Gastrocnemius medialis (tissue), 4 donors: ENCODE results near the gene FRMD5.

Experiments
- POLR2A ChIP-seq, 2 donors: fragments of 450-650 bp; IDR thresholded peaks; one replicate each; pipeline ENCODE4 v1.6.1; 2017; ENCODE audit warnings: antibody characterized with exemption in 2 of 2, mild to moderate bottlenecking in 2 of 2, moderate library complexity in 2 of 2
- TF ChIP-seq, protein P1 (sequence below), 5 experiments: fragments of 450-650 bp in 3 of 5; fragments of 200-600 bp in 2 of 5; sonication (generic) in 2 of 5; IDR thresholded peaks in 4 of 5; conservative IDR thresholded peaks in 1 of 5; 1 replicate in 4 of 5; 2 replicates in 1 of 5; pipeline ENCODE4 v1.5.1; 2016 to 2019; ENCODE audit warnings: antibody characterized with exemption in 5 of 5, mild to moderate bottlenecking in 3 of 5, moderate library complexity in 3 of 5

- TF ChIP-seq, protein P1, sequence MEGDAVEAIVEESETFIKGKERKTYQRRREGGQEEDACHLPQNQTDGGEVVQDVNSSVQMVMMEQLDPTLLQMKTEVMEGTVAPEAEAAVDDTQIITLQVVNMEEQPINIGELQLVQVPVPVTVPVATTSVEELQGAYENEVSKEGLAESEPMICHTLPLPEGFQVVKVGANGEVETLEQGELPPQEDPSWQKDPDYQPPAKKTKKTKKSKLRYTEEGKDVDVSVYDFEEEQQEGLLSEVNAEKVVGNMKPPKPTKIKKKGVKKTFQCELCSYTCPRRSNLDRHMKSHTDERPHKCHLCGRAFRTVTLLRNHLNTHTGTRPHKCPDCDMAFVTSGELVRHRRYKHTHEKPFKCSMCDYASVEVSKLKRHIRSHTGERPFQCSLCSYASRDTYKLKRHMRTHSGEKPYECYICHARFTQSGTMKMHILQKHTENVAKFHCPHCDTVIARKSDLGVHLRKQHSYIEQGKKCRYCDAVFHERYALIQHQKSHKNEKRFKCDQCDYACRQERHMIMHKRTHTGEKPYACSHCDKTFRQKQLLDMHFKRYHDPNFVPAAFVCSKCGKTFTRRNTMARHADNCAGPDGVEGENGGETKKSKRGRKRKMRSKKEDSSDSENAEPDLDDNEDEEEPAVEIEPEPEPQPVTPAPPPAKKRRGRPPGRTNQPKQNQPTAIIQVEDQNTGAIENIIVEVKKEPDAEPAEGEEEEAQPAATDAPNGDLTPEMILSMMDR (IDR thresholded peaks at IDR 0.05 in 4 of 5, conservative IDR thresholded peaks at IDR 0.05 in 1 of 5): no peak
- no peak for TF ChIP-seq POLR2A (IDR thresholded peaks at IDR 0.05)
Observed at GRCh38 chr15:43953402-43953801, 241.7 kb downstream of the FRMD5 start.
